Measurements from ENCODE around the gene POLR1B.
"Not testable (repeated sequence)": the region's sequence is repeated elsewhere in the genome, so short reads cannot be mapped to it uniquely, and the experiment has no call there.

The POLR1B gene

DNA sequence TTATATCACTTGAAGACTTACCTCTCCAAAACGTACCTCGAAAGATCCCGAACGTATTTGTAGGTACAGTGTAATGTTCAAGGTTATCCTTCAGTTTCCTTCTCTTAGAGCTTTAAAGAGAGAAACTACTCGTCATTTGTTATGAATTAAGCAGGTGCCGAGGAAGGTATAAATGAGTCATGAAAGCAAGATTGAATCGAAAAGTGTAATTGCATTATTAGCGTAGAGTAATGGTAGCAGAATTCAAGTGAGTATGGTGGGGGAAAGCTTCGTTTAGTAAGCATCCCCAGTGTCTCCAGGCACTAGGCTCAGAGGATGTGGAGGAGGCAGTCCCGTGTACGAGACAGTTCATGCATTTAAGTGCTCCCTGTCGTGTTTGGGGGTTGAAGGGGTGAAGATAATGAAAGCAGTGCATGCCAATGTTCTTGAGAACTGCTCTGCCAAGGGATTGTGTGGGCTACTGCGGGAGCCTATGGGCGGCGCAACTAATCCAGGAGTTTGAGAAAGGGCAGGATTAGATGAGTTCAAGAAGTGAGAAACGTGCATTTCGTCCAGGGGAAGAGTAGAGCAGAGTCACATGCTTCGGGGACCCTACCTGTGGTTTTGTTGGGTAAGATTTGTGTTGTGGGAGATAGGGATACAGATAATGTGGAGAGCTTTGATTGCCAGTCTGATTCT is 858 bp downstream of the POLR1B start:
- DNase-seq: peak in 2 of 3 experiments; percentile 30 to 52

GRCh38 chr2:112547333-112547732 is 5.1 kb downstream of the POLR1B start:
- DNase-seq: no peak

DNA sequence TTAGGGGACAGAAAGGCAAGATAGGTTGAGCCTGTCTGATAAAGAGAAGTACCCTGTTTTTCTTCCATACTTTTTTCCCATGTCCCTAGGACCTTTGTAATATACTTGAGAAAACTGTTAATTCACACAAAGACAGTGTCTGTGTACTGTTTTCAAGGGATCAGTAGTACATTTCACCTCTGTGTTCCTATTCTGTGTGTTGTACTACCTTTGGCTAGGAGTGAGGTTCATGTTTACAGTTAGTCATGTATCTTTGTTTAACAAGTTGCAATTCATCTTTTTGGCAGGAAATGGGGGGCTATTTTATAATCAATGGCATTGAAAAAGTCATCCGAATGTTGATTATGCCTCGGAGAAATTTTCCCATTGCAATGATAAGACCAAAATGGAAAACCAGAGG is 6.7 kb downstream of the POLR1B start:
- no peak for DNase-seq

DNA sequence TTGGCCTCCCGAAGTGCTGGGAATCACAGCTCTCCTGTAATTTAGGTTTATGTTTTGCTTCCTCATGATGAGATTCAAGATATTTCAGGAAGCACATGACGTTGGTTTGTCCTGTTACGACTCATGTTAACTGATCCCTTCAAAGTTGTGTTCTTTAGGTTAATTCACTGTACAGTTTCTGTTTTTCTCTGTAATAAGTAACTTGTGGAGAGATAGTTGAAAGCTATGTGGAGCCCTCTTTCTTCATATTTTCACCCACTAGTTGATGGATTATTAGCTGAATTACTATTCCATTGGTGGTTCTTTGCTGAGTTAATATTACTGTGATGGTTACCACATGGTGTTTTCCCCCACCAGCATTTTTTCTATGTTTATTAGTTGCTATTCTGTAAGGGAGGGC is 23.8 kb downstream of the POLR1B start:
- no peak for DNase-seq

DNA sequence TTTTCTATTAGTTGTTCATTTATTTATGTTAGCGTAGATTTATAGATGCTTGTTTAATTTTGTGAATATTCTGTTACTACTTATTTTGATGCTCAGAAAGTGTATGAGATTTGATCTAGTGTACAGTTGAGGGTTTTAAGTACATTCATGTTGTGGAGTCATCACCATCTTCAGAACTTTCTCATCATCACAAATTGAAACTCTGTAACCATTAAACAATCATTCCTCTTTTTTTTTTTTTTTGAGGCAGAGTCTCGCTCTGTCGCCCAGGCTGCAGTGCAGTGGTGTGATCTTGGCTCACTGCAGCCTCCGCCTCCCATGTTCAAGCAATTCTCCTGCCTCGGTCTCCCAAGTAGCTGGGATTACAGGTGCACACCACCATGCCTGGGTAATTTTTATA is 24.2 kb downstream of the POLR1B start:
- not testable (repeated sequence) for DNase-seq

DNA sequence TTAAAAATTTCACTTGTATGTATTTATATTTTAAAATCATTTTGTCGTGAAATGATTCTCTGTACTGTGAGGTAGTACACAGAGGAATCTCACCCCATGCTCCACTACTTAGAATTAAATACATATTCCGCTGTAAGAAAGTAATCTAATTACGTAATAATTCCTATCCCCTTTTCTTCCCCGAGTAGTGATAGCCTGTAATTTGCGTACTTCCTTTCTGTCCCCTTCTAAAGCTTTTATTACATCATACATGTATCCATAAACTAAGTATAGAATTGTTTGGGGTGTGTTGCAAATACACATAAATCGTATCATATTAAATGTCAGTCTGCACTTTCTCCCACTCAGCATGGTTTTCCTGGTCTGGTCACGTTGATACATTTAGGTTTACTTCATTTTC is 29.7 kb downstream of the POLR1B start:
- no peak for DNase-seq

DNA sequence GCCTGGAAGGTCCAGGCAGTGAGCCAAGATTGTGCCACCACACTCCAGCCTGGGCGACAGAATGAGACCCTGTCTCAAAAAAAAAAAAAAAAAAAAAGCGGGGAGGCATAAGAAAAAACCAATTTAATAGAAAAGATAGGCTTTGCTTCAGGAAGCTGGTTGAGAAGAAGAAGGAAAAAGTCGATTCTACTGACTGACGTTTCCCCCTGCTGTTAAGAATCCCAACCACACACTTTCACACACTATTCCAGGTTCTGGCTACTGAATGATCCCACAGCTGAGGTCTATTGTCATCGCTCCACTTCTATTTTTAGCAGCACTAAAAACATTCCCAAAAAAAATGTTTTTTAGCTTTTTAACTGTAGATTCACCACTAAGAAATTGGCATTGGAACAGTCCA is 35.5 kb downstream of the POLR1B start:
- no peak for DNase-seq

DNA sequence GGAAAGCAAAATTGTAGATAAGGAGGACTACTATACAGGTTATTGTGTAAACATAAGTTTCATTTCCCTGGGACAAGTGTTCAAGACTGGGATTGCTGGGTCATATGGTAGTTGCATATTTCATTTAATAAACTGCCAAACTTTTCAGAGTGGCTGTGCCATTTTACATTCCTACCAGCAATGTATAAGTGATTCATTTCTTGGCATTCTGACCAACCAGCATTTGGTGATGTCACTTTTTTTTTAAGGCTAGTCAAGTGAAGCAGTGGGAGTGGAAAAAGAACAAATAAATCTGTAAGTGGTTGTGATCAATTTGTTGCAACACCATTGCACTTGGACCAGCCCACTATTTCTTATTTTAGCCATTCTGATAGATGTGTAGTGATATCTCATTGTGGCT is 37.0 kb downstream of the POLR1B start:
- peak in 1 of 3 experiments; percentile 13 for DNase-seq

DNA sequence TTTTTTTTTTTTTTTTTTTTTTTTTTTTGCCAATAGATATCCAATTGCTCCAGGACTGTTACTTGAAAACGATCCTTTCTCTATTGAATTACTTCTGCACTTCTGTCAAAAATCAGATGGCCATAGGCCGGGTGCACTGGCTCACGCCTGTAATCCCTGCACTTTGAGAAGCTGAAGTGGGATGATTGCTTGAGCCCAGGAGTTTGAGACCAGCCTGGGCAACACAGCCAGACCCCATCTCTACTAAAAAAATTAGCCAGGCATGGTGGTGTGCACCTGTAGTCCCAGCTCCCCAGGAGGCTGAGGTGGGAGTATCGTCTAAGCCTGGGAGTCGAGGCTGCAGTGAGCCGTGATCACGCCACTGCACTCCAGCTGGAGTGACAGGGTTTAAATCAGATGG is 37.8 kb downstream of the POLR1B start:
- no peak for DNase-seq

- DNase-seq: peak; percentile 16 to 79 (median 56)
Observed at GRCh38 chr2:112582314-112582746, 40.1 kb downstream of the POLR1B start.

DNA sequence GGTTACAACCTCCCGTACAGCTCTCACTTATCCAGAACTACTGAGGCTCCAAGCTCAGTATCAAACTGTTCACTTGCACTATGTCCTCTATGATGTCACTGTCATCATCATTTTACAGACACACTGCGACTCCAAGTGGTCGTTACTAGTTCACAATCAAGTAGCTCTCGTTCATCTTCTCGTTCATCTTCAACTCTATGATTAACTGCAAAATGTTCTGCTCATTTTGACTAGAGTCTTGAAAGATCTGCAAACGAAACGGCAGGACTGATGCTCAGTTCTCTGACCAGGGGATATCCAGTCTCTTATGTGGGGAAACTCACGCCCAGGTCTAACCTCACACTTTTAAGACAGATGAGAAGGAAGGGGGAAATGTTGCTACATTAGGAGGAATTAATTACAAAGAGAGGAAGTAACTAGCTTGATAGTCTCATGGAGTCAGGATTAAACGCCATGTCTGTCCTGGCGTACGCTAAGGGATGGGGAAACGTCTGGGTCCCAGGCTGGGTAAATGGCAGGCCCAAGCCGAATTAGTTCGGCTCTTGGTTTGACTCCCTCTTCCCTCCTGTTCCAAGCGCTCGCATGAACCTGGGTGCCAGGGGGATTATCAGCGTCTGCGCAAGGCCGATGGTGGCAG is 41.4 kb downstream of the POLR1B start:
- DNase-seq: peak in 1 of 3 experiments; percentile 72

- peak; percentile 91 to 98 (median 92) for DNase-seq
Observed at GRCh38 chr2:112584134-112584890, 42.0 kb downstream of the POLR1B start, which contains the start of gene CHCHD5. CHCHD5 (plus strand) TSS chr2:112584609; CDS start chr2:112584648, 39 bp downstream.

DNA sequence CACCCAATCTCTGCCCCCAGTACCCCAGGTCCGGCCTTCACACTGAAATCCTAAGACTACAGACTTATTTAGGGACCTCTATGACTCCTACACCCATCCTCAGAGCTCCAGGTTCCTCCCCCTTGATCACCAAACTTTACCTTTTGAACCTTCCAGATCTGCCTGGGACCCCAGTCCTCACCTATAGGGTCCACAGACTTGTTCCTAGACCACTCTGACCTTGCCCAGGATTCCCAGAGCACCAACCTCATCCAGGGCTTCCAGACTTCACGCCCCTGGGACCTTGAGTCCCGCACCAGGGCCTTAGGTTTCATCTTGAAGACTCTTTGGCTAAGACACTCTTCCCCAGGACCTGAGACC is 42.6 kb downstream of the POLR1B start:
- no peak for DNase-seq

GRCh38 chr2:112585400-112585799 is 43.1 kb downstream of the POLR1B start:
- no peak for DNase-seq

GRCh38 chr2:112585873-112586464 is 43.7 kb downstream of the POLR1B start:
- DNase-seq: no peak

DNA sequence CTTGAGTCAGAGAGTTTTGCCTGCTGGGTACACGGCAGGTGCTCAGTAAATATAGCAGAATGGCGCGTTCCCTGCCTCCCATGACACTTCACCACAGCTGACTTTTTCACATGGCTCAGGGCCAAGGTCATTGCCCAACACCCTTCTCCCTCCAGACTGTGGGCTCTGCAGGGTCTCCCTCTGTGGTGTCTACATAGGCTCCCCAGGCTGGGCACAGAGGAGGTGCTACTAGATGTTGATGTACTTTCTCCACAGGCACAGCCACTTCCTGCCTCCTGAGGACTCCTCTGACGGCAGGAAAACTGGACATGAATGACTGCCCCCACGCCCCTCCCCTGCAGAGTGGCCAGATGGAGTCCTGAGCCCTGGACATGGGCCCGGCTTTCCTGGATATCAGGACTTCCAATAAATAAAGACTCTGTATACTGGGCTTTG is 46.4 kb downstream of the POLR1B start:
- DNase-seq: peak in 2 of 3 experiments; percentile 64 to 90

DNA sequence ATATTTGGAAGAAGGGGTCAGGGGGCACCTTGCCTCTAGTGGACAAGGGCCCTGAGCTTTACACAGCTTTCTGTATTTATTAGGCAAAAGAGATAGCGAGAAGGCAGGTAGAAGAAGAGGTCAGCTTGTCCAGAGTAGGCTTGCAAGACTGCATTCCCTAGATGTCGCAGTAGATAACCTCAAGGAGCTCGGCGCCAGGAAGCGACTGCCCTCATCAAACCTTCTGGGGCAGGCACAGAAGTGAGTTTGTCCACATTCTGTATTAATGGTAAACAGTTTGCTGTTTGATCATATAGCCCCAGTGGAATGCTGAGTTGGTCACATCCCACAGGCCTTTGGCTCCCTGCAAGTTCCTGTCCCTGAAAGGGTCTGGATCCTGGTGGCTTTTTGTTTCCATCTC is 49.1 kb downstream of the POLR1B start:
- no peak for DNase-seq

GRCh38 chr2:112593736-112594135 is 51.5 kb downstream of the POLR1B start:
- DNase-seq: no peak

GRCh38 chr2:112597537-112598322 is 55.5 kb downstream of the POLR1B start:
- DNase-seq: no peak

- DNase-seq: no peak
Observed at GRCh38 chr2:112600634-112601033, 58.4 kb downstream of the POLR1B start.

DNA sequence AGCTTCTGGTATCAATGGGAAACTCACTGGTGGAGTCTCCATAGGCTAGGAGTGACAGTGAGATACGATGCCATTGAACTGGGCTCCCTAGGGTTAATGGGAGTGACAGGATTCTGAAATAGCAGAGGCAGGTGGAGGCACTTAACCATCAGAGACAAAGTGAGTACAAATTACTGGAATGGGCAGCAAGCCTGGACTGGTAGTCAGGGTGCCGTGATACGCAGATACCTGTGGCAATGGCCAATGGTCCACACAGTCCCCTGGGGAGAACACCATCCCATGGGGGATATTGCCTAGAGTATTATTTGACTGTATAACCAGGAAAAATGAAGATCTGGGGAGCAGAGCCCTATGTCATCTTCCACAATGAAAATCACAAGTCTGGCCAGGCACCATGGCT is 59.5 kb downstream of the POLR1B start:
- peak in 1 of 3 experiments; percentile 31 for DNase-seq

DNA sequence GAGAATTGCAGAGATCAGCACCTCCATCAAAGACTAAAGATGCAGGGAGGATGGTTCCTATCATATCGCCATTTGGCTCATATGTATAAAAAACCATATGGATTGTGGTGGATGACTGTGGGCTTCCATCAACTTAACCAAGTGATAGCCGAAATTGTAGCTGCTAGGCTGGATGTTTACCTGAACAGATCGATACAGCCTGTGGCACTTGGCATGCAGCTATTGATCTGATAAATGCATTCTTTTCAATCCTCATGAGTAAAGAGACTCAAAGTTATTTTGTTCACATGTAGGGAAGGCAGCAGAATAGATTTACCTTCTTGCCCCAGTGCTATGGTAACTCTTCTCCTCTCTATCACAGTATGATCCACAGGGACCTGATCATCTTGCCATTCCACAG is 60.7 kb downstream of the POLR1B start:
- DNase-seq: no peak

GRCh38 chr2:112603731-112604130 is 61.5 kb downstream of the POLR1B start:
- DNase-seq: no peak

Data from NCI-H1417 (cell line).